Esophagus squamous epithelium (tissue), 4 donors: ENCODE measurements around the gene COL8A2.

Experiments used
- CTCF ChIP-seq, 6 experiments: fragments of 450-650 bp in 4 of 6; fragments of 200-600 bp in 2 of 6; sonication (generic) in 2 of 6; IDR thresholded peaks; one replicate each; pipeline ENCODE4 v1.5.1; 2016 to 2019; ENCODE audit warnings: antibody characterized with exemption in 6 of 6, mild to moderate bottlenecking in 4 of 6, moderate library complexity in 4 of 6
- POLR2A ChIP-seq, 4 donors: fragments of 450-650 bp; IDR thresholded peaks; one replicate each; pipeline ENCODE4 v1.6.1; 2017; ENCODE audit warnings: antibody characterized with exemption in 4 of 4, mild to moderate bottlenecking in 4 of 4, moderate library complexity in 3 of 4

GRCh38 chr1:36128126-36128904, 3.3 kb upstream of the COL8A2 start:
- no peak for TF ChIP-seq CTCF (IDR thresholded peaks at IDR 0.05)
- TF ChIP-seq POLR2A (IDR thresholded peaks at IDR 0.05) = no peak
